ENCODE measurements around the gene MCM7. TPM values are rescaled to one million over a fixed set of nuclear protein-coding genes. Genes with fewer than 3 reads are reported as not detected.

The MCM7 gene
- total and polyA plus RNA-seq, 2 of the 13 experiments (the other 11 are each of a cell fraction or from before 2014, with no cell fraction given), result 84.5 to 214 TPM

DNA sequence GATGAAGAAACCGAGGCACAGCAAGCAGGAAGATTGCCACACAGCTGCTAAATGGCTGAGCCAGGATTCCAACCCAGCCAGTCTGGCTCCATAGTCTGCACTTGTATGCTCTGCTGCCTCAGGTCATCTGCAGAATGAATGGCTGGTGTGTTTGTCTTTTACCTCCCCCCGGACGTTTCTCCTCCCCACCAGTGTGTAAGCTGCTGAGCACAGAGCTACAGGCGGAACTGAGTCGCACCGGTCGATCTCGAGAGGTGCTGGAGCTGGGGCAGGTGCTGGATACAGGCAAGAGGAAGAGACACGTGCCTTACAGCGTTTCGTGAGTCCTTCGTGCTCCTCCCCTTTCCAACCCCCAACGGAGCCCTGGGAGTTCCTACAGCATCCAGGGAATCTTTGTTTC is 20.9 kb upstream of the MCM7 start (continued):
- TF ChIP-seq, protein P1, sequence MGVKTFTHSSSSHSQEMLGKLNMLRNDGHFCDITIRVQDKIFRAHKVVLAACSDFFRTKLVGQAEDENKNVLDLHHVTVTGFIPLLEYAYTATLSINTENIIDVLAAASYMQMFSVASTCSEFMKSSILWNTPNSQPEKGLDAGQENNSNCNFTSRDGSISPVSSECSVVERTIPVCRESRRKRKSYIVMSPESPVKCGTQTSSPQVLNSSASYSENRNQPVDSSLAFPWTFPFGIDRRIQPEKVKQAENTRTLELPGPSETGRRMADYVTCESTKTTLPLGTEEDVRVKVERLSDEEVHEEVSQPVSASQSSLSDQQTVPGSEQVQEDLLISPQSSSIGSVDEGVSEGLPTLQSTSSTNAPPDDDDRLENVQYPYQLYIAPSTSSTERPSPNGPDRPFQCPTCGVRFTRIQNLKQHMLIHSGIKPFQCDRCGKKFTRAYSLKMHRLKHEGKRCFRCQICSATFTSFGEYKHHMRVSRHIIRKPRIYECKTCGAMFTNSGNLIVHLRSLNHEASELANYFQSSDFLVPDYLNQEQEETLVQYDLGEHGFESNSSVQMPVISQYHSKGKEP (CRISPR knock-in tag; IDR thresholded peaks at IDR 0.05), result no peak
- TF ChIP-seq, protein P2, sequence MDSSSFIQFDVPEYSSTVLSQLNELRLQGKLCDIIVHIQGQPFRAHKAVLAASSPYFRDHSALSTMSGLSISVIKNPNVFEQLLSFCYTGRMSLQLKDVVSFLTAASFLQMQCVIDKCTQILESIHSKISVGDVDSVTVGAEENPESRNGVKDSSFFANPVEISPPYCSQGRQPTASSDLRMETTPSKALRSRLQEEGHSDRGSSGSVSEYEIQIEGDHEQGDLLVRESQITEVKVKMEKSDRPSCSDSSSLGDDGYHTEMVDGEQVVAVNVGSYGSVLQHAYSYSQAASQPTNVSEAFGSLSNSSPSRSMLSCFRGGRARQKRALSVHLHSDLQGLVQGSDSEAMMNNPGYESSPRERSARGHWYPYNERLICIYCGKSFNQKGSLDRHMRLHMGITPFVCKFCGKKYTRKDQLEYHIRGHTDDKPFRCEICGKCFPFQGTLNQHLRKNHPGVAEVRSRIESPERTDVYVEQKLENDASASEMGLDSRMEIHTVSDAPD (CRISPR knock-in tag; IDR thresholded peaks at IDR 0.05), result no peak; the same call in 1 of the 2 replicates
- TF ChIP-seq ZNF672 (CRISPR knock-in tag; IDR thresholded peaks at IDR 0.05) (no peak), NFYB (CRISPR knock-in tag; IDR thresholded peaks at IDR 0.05) (no peak), CBX5 (CRISPR knock-in tag; IDR thresholded peaks at IDR 0.05; ENCODE audit: borderline replicate concordance) (peak; percentile 75), RFX1 (IDR thresholded peaks at IDR 0.05) (no peak), SALL2 (CRISPR knock-in tag; IDR thresholded peaks at IDR 0.05) (no peak), SNAPC2 (CRISPR knock-in tag; IDR thresholded peaks at IDR 0.05) (no peak), MIER3 (CRISPR knock-in tag; IDR thresholded peaks at IDR 0.05; ENCODE audit: borderline replicate concordance) (no peak), NRL (CRISPR knock-in tag; IDR thresholded peaks at IDR 0.05; ENCODE audit: borderline replicate concordance) (no peak), RXRB (CRISPR knock-in tag; IDR thresholded peaks at IDR 0.05; ENCODE audit: borderline replicate concordance) (0 out of 2 replicates have a peak, but pooled peaks have one; percentile 19), SPEN (CRISPR knock-in tag; IDR thresholded peaks at IDR 0.05; ENCODE audit: low read depth) (no peak; the same call in 1 of the 2 replicates), EZH2 (conservative IDR thresholded peaks at IDR 0.05; ENCODE audit: low read depth, low read length) (no peak), ZNF761 (CRISPR knock-in tag; conservative IDR thresholded peaks at IDR 0.05) (no peak), MXD4 (CRISPR knock-in tag; IDR thresholded peaks at IDR 0.05) (peak; percentile 67; the same call in 1 of the 2 replicates)
- TF ChIP-seq, protein P3, sequence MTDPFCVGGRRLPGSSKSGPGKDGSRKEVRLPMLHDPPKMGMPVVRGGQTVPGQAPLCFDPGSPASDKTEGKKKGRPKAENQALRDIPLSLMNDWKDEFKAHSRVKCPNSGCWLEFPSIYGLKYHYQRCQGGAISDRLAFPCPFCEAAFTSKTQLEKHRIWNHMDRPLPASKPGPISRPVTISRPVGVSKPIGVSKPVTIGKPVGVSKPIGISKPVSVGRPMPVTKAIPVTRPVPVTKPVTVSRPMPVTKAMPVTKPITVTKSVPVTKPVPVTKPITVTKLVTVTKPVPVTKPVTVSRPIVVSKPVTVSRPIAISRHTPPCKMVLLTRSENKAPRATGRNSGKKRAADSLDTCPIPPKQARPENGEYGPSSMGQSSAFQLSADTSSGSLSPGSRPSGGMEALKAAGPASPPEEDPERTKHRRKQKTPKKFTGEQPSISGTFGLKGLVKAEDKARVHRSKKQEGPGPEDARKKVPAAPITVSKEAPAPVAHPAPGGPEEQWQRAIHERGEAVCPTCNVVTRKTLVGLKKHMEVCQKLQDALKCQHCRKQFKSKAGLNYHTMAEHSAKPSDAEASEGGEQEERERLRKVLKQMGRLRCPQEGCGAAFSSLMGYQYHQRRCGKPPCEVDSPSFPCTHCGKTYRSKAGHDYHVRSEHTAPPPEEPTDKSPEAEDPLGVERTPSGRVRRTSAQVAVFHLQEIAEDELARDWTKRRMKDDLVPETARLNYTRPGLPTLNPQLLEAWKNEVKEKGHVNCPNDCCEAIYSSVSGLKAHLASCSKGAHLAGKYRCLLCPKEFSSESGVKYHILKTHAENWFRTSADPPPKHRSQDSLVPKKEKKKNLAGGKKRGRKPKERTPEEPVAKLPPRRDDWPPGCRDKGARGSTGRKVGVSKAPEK (CRISPR knock-in tag; IDR thresholded peaks at IDR 0.05; ENCODE audit: borderline replicate concordance), result no peak
- TF ChIP-seq, protein P4, sequence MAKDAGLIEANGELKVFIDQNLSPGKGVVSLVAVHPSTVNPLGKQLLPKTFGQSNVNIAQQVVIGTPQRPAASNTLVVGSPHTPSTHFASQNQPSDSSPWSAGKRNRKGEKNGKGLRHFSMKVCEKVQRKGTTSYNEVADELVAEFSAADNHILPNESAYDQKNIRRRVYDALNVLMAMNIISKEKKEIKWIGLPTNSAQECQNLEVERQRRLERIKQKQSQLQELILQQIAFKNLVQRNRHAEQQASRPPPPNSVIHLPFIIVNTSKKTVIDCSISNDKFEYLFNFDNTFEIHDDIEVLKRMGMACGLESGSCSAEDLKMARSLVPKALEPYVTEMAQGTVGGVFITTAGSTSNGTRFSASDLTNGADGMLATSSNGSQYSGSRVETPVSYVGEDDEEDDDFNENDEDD (CRISPR knock-in tag; IDR thresholded peaks at IDR 0.05; ENCODE audit: borderline replicate concordance), result peak; percentile 78; the same call in 1 of the 2 replicates
- TF ChIP-seq, protein P5, sequence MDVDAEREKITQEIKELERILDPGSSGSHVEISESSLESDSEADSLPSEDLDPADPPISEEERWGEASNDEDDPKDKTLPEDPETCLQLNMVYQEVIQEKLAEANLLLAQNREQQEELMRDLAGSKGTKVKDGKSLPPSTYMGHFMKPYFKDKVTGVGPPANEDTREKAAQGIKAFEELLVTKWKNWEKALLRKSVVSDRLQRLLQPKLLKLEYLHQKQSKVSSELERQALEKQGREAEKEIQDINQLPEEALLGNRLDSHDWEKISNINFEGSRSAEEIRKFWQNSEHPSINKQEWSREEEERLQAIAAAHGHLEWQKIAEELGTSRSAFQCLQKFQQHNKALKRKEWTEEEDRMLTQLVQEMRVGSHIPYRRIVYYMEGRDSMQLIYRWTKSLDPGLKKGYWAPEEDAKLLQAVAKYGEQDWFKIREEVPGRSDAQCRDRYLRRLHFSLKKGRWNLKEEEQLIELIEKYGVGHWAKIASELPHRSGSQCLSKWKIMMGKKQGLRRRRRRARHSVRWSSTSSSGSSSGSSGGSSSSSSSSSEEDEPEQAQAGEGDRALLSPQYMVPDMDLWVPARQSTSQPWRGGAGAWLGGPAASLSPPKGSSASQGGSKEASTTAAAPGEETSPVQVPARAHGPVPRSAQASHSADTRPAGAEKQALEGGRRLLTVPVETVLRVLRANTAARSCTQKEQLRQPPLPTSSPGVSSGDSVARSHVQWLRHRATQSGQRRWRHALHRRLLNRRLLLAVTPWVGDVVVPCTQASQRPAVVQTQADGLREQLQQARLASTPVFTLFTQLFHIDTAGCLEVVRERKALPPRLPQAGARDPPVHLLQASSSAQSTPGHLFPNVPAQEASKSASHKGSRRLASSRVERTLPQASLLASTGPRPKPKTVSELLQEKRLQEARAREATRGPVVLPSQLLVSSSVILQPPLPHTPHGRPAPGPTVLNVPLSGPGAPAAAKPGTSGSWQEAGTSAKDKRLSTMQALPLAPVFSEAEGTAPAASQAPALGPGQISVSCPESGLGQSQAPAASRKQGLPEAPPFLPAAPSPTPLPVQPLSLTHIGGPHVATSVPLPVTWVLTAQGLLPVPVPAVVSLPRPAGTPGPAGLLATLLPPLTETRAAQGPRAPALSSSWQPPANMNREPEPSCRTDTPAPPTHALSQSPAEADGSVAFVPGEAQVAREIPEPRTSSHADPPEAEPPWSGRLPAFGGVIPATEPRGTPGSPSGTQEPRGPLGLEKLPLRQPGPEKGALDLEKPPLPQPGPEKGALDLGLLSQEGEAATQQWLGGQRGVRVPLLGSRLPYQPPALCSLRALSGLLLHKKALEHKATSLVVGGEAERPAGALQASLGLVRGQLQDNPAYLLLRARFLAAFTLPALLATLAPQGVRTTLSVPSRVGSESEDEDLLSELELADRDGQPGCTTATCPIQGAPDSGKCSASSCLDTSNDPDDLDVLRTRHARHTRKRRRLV (CRISPR knock-in tag; IDR thresholded peaks at IDR 0.05), result no peak

Measured in HepG2 (cell line).